ENCODE data around the gene HEXIM1. TPM values are rescaled to one million over a fixed set of nuclear protein-coding genes. Genes with fewer than 3 reads are reported as not detected.

The HEXIM1 gene, protein sequence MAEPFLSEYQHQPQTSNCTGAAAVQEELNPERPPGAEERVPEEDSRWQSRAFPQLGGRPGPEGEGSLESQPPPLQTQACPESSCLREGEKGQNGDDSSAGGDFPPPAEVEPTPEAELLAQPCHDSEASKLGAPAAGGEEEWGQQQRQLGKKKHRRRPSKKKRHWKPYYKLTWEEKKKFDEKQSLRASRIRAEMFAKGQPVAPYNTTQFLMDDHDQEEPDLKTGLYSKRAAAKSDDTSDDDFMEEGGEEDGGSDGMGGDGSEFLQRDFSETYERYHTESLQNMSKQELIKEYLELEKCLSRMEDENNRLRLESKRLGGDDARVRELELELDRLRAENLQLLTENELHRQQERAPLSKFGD
- total RNA-seq (8.8 TPM), polyA plus RNA-seq (33.9 TPM)
- long read RNA-seq, donor 1, partial matches to known transcripts: 0 of 4 reads
- long read RNA-seq, donor 1, other reads (novel, unspliced or antisense): 0 of 4 reads
- long read RNA-seq, donor 2: 0 reads
- long read RNA-seq, donor 3, transcript HEXIM1-201 (1 exons, 3,600 nt): major isoform, 46 of 46 reads
- long read RNA-seq, donor 3, partial matches to known transcripts: 0 of 46 reads
- long read RNA-seq, donor 3, other reads (novel, unspliced or antisense): 0 of 46 reads
- long read RNA-seq, donor 4, transcript HEXIM1-201 (1 exons, 3,600 nt): major isoform, 40 of 40 reads
- long read RNA-seq, donor 4, partial matches to known transcripts: 0 of 40 reads
- long read RNA-seq, donor 4, other reads (novel, unspliced or antisense): 0 of 40 reads
- long read RNA-seq, donor 5, transcript HEXIM1-201 (1 exons, 3,600 nt): major isoform, 51 of 51 reads
- long read RNA-seq, donor 5, partial matches to known transcripts: 0 of 51 reads
- long read RNA-seq, donor 5, other reads (novel, unspliced or antisense): 0 of 51 reads
- long read RNA-seq, donor 6, transcript HEXIM1-201 (1 exons, 3,600 nt): major isoform, 28 of 28 reads
- long read RNA-seq, donor 6, partial matches to known transcripts: 0 of 28 reads
- long read RNA-seq, donor 6, other reads (novel, unspliced or antisense): 0 of 28 reads
- long read RNA-seq, donor 7, transcript HEXIM1-201 (1 exons, 3,600 nt): major isoform, 33 of 33 reads
- long read RNA-seq, donor 7, partial matches to known transcripts: 0 of 33 reads
- long read RNA-seq, donor 7, other reads (novel, unspliced or antisense): 0 of 33 reads
- long read RNA-seq, donor 8, transcript HEXIM1-201 (1 exons, 3,600 nt): major isoform, 11 of 11 reads
- long read RNA-seq, donor 8, partial matches to known transcripts: 0 of 11 reads
- long read RNA-seq, donor 8, other reads (novel, unspliced or antisense): 0 of 11 reads
- long read RNA-seq, donor 9, transcript HEXIM1-201 (1 exons, 3,600 nt): major isoform, 21 of 21 reads
- long read RNA-seq, donor 9, partial matches to known transcripts: 0 of 21 reads
- long read RNA-seq, donor 9, other reads (novel, unspliced or antisense): 0 of 21 reads
- long read RNA-seq, donor 10, transcript HEXIM1-201 (1 exons, 3,600 nt): major isoform, 28 of 28 reads
- long read RNA-seq, donor 10, partial matches to known transcripts: 0 of 28 reads
- long read RNA-seq, donor 10, other reads (novel, unspliced or antisense): 0 of 28 reads

DNA sequence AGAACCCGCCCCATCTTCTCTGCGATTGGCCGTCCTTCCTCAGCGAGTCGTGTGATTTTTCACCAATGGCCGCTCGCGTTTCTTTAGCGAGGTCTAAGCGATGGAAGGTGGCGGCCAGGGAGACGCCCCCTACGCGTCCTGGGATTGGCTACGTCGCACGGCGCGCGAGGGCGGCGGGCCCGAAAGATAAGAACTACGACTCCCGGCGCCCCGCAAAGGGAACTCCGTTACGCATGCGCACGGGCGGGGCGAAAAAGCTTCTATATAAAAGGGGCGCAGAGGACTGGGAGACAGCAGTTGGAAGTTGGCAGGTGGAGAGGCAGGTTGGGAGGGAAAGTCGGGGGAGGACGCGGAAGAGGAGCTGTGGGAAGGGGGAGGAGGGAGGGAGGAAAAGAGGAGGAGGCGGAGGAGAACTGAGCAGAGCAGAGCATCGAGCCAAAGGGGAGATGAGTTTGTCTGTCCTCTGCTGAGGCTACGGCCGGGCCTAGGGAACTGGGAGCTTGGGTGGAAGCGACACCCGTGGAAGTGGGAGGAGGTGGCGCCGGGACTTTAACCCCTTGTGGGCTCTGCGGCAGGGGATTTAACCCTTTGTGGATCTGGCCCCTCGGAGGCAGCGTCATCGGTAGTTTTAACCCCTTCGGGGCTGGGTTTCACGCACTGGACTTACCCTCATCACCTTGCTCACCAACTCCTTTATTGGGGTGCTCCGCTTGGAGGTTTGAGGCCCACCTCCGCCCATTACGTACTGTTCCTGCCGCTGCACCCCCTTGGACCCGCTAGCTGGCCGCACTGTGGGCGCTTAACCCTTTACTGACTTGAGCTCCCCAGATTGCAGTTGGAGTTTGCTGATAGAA lies at the start of gene HEXIM1:
Gene HEXIM1, plus strand, starts transcription at position 293 of the 854 bp plus-strand sequence. CDS start 716 bp downstream, outside the sequence.
- H3K27ac ChIP-seq (ENCODE audit: low read depth in 1 of 2, low read length in 1 of 2): peak within 1 kb of the TSS; percentile 97
- H3K9me3 ChIP-seq (ENCODE audit: control insufficient read depth in 2 of 2, insufficient read depth in 1 of 2, low read length in 1 of 2): no peaks in the 10 kb centered on the region
- peaks cover 34 to 52% of the 10 kb centered on the region in 2 donors for H3K4me1 ChIP-seq (ENCODE audit: control insufficient read depth in 2 of 2, insufficient read depth in 2 of 2, low read length in 2 of 2)
- H3K27me3 ChIP-seq (ENCODE audit: control insufficient read depth in 2 of 2, insufficient read depth in 1 of 2, low read length in 1 of 2): peaks cover 0 to 28% of the 10 kb centered on the region in 2 donors
- H3K36me3 ChIP-seq (ENCODE audit: control insufficient read depth in 2 of 2, insufficient read depth in 2 of 2, low read length in 1 of 2): no peaks in the 10 kb centered on the region
- under 1% methylated on average over 58 of the region's 58 CpGs for WGBS
- peak within 1 kb of the TSS; percentile 87 to 96 for H3K4me3 ChIP-seq (ENCODE audit: low read length in 2 of 2)
- DNase-seq (ENCODE audit: low read depth in 6 of 9, low spot score in 9 of 9): peak; percentile 99 to 100 (median 100)

DNA sequence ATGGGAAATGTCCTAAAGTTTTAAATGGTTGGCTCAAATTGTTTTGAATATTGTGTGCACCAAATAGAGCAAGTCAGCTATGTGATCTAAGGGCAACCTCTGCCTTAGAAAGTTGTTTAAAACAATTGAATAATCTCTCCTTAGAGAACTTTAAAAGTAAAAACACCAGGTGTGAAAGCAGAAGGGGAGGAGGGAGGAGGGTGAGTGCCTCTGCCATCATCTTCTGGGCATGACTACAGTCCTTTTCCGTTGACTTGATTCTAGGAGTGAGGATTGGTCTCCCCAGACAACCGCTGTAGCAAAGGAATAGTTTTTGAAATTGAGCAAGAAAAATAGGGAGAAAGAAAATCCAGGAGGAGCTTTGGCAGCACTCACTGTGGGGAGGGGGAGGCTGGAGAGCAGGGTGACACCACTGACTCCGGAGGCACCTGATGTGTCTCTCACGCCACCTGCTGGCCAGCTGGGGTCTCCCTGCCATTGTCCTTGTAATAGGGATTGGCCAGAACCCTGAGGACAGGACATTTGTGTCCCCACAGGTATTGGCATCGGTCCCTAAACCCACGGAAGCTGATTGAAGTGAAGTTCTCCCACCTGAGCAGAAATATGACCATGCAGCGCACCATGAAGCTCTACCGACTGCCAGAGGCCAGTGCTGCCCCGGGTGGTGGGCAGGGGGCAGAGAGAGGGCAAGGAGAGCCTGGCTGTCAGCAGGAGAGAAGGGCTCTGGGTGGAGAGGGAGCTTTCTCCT lies 49.2 kb upstream of the HEXIM1 start:
- Histone ChIP-seq H3K27ac (ENCODE audit: low read depth in 1 of 2, low read length in 1 of 2) (peak overlapping the region in 1 of 2 donors; percentile 66), H3K4me3 (ENCODE audit: low read length in 2 of 2) (no peak overlapping the region), H3K27me3 (ENCODE audit: control insufficient read depth in 2 of 2, insufficient read depth in 1 of 2, low read length in 1 of 2) (no peaks in the 10 kb centered on the region), H3K4me1 (ENCODE audit: control insufficient read depth in 2 of 2, insufficient read depth in 2 of 2, low read length in 2 of 2) (peaks cover 0 to 10% of the 10 kb centered on the region in 2 donors), H3K36me3 (ENCODE audit: control insufficient read depth in 2 of 2, insufficient read depth in 2 of 2, low read length in 1 of 2) (peaks cover 81 to 87% of the 10 kb centered on the region in 2 donors), H3K9me3 (ENCODE audit: control insufficient read depth in 2 of 2, insufficient read depth in 1 of 2, low read length in 1 of 2) (no peaks in the 10 kb centered on the region)
- 69% methylated on average over 9 of the region's 9 CpGs for WGBS
- peak; percentile 34 to 76 (median 58) for DNase-seq (ENCODE audit: low read depth in 6 of 9, low spot score in 9 of 9)

DNA sequence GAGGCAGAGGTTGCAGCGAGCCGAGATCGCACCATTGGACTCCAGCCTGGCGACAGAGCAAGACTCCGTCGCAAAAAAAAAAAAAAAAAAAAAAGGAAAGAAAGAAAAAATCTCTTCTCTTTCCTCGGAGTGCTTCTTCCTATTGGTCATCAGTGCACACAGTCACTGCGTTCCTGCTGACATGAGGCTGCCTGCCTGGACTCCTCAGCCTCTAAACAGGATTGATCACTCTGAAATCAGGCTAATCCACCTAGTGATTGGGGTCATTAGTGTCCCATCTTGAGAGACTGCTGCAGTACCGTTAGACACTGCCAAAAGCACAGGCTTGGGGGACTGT lies 46.8 kb upstream of the HEXIM1 start:
- Histone ChIP-seq H3K9me3 (ENCODE audit: control insufficient read depth in 2 of 2, insufficient read depth in 1 of 2, low read length in 1 of 2) (no peaks in the 10 kb centered on the region), H3K4me1 (ENCODE audit: control insufficient read depth in 2 of 2, insufficient read depth in 2 of 2, low read length in 2 of 2) (peaks cover 0 to 10% of the 10 kb centered on the region in 2 donors), H3K4me3 (ENCODE audit: low read length in 2 of 2) (no peak overlapping the region), H3K27ac (ENCODE audit: low read depth in 1 of 2, low read length in 1 of 2) (no peak overlapping the region), H3K27me3 (ENCODE audit: control insufficient read depth in 2 of 2, insufficient read depth in 1 of 2, low read length in 1 of 2) (no peaks in the 10 kb centered on the region), H3K36me3 (ENCODE audit: control insufficient read depth in 2 of 2, insufficient read depth in 2 of 2, low read length in 1 of 2) (peaks cover 84 to 90% of the 10 kb centered on the region in 2 donors)
- 97% methylated on average over 9 of the region's 9 CpGs for WGBS
- DNase-seq (ENCODE audit: low read depth in 6 of 9, low spot score in 9 of 9): no peak

DNA sequence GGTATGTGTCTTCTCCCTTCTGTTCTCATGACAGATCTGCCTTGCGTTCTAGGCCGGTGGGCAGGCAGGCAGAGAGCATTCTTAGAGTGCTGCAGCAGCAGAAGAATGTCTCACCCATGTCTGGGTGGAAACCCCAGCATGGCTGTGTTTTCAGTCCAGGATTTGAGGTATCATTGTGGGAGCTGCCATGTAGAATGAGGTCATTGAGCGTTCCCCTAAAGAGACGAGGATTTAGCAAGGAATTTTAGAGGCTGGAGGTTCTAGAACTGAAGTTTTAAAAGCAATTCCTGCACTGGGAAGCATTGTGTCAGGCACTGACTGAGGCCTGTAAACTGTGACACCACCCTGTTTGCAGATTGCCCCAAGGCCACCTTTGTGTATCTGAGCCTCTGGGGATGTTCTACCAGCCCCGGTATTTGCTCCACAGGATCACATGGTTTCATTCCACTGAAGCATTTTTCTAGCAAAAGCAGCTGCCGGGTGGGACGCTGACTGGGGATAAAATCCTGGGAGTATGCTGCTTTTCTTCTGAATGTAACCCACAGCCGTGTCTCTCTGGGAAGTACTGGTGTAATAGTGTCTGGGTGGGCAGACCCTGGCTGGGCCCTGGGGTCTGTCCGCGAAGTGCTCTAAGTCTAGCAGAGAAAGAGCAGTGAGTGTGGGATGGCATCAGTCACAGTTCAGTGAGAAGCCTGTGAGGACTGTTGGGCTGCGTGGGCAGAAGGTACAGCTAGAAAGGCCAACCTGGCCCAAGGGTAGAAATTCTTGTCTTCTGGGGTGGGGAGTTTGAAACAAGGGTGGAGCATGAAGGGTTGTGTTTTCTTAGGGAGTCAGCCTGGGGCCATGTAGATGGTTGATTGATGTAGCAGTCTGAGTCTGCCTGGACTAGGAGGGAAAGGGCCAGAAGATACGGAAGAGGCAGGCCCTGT lies 46.1 kb upstream of the HEXIM1 start:
- H3K27ac ChIP-seq (ENCODE audit: low read depth in 1 of 2, low read length in 1 of 2): no peak overlapping the region
- H3K4me3 ChIP-seq (ENCODE audit: low read length in 2 of 2): no peak overlapping the region
- WGBS: 96% methylated on average over 12 of the region's 12 CpGs
- peaks cover 0 to 14% of the 10 kb centered on the region in 2 donors for H3K4me1 ChIP-seq (ENCODE audit: control insufficient read depth in 2 of 2, insufficient read depth in 2 of 2, low read length in 2 of 2)
- H3K36me3 ChIP-seq (ENCODE audit: control insufficient read depth in 2 of 2, insufficient read depth in 2 of 2, low read length in 1 of 2): peaks cover 84 to 90% of the 10 kb centered on the region in 2 donors
- no peaks in the 10 kb centered on the region for H3K9me3 ChIP-seq (ENCODE audit: control insufficient read depth in 2 of 2, insufficient read depth in 1 of 2, low read length in 1 of 2)
- no peaks in the 10 kb centered on the region for H3K27me3 ChIP-seq (ENCODE audit: control insufficient read depth in 2 of 2, insufficient read depth in 1 of 2, low read length in 1 of 2)
- no peak for DNase-seq (ENCODE audit: low read depth in 6 of 9, low spot score in 9 of 9)

DNA sequence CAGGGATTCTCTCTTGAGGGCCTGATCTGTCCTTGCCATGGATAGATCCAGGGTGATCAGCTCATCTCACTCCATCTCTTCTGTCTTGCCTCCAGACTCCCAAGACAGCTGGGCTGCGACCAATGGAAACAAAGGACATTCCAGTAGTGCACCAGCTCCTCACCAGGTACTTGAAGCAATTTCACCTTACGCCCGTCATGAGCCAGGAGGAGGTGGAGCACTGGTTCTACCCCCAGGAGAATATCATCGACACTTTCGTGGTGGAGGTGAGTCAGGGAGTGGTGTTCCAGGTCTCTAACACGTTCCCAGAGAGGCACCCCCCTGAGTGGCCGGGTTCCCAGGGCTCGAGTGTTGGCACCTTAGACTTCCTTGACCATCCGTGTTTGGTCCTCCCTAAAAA lies 45.4 kb upstream of the HEXIM1 start:
- DNase-seq (ENCODE audit: low read depth in 6 of 9, low spot score in 9 of 9): no peak
- Histone ChIP-seq H3K9me3 (ENCODE audit: control insufficient read depth in 2 of 2, insufficient read depth in 1 of 2, low read length in 1 of 2) (no peaks in the 10 kb centered on the region), H3K27me3 (ENCODE audit: control insufficient read depth in 2 of 2, insufficient read depth in 1 of 2, low read length in 1 of 2) (no peaks in the 10 kb centered on the region), H3K36me3 (ENCODE audit: control insufficient read depth in 2 of 2, insufficient read depth in 2 of 2, low read length in 1 of 2) (peaks cover 84 to 89% of the 10 kb centered on the region in 2 donors), H3K4me3 (ENCODE audit: low read length in 2 of 2) (no peak overlapping the region), H3K4me1 (ENCODE audit: control insufficient read depth in 2 of 2, insufficient read depth in 2 of 2, low read length in 2 of 2) (peaks cover 0 to 15% of the 10 kb centered on the region in 2 donors), H3K27ac (ENCODE audit: low read depth in 1 of 2, low read length in 1 of 2) (no peak overlapping the region)
- 99% methylated on average over 9 of the region's 9 CpGs for WGBS

DNA sequence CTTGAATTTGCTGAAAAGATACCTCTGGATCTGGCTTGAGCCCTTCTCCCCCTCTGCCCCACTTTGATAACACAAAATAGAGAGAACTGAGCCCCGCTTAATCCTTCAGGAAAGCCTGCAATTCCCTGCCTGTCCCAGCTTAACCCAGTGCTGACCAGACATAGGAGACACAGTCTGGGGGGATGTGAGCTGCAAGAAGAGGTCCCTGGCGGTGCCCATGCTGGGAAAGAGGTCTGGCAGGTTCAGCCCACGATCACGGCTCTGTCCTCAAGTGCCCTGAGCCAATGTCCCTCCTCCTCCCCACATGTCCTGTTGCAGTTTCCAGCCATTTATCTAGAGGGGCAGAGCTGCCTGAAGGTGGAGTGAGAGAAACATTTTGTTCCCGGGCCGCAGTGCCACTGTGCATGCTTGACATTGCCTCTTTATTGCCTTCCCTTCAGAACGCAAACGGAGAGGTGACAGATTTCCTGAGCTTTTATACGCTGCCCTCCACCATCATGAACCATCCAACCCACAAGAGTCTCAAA lies 44.9 kb upstream of the HEXIM1 start:
- Histone ChIP-seq H3K36me3 (ENCODE audit: control insufficient read depth in 2 of 2, insufficient read depth in 2 of 2, low read length in 1 of 2) (peaks cover 84 to 89% of the 10 kb centered on the region in 2 donors), H3K4me3 (ENCODE audit: low read length in 2 of 2) (no peak overlapping the region), H3K27me3 (ENCODE audit: control insufficient read depth in 2 of 2, insufficient read depth in 1 of 2, low read length in 1 of 2) (no peaks in the 10 kb centered on the region), H3K27ac (ENCODE audit: low read depth in 1 of 2, low read length in 1 of 2) (no peak overlapping the region), H3K9me3 (ENCODE audit: control insufficient read depth in 2 of 2, insufficient read depth in 1 of 2, low read length in 1 of 2) (no peaks in the 10 kb centered on the region), H3K4me1 (ENCODE audit: control insufficient read depth in 2 of 2, insufficient read depth in 2 of 2, low read length in 2 of 2) (peaks cover 0 to 15% of the 10 kb centered on the region in 2 donors)
- DNase-seq (ENCODE audit: low read depth in 6 of 9, low spot score in 9 of 9): no peak
- 97% methylated on average over 9 of the region's 9 CpGs for WGBS

DNA sequence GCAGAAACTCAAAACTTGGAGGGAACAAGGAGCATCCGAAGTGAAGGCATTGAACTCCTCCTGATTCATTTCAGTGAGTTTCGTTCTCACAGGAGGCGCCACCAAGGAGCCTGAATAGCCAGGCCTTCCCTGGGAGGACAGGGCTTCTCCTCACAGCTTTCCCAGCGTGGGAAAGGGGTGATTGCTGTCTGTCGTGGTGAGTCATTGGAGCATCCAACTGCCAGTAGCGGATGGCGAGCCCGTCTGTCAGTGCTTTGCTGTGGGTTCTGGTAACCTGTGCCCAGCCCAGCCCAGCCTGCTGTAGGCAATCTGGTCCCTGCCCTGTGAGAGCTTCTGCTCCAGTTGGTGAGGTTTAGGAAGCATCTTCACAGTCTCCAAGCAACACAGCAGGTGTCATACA lies 44.2 kb upstream of the HEXIM1 start:
- WGBS: 98% methylated on average over 8 of the region's 8 CpGs
- DNase-seq (ENCODE audit: low read depth in 6 of 9, low spot score in 9 of 9): no peak
- Histone ChIP-seq H3K4me3 (ENCODE audit: low read length in 2 of 2) (no peak overlapping the region), H3K27me3 (ENCODE audit: control insufficient read depth in 2 of 2, insufficient read depth in 1 of 2, low read length in 1 of 2) (no peaks in the 10 kb centered on the region), H3K9me3 (ENCODE audit: control insufficient read depth in 2 of 2, insufficient read depth in 1 of 2, low read length in 1 of 2) (no peaks in the 10 kb centered on the region), H3K27ac (ENCODE audit: low read depth in 1 of 2, low read length in 1 of 2) (no peak overlapping the region), H3K4me1 (ENCODE audit: control insufficient read depth in 2 of 2, insufficient read depth in 2 of 2, low read length in 2 of 2) (peaks cover 0 to 8% of the 10 kb centered on the region in 2 donors), H3K36me3 (ENCODE audit: control insufficient read depth in 2 of 2, insufficient read depth in 2 of 2, low read length in 1 of 2) (peaks cover 88 to 89% of the 10 kb centered on the region in 2 donors)

Data from thymus (tissue), 14 donors.